Anterior cingulate cortex (tissue), 58 donors: ENCODE measurements around the gene B4GALT2.

ENCODE experiments used
- DNase-seq, 58 donors: peaks; one replicate each; lab custom pipeline; 2025; lab: John Stamatoyannopoulos, UW

The B4GALT2 gene

DNA sequence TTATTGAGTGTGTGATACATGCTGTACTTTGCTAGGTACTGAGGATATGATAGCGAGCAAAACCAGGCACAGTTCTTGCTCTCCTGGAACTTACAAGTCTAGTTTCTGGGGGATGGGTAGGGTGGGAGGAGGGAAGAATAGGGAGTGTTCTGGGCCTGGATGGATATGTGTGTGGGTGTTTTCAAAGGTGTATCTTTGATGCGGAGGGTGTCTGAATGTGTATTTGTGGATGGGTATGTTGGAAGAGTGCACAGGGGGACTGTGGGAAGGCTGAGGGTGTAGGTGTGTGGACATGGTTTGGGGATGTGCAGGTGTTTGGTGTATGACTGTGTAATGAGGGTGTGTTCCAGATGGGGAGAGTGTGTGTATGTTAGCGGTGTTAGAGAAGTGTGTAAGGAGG lies 13.7 kb upstream of the B4GALT2 start:
- no peak for DNase-seq

DNA sequence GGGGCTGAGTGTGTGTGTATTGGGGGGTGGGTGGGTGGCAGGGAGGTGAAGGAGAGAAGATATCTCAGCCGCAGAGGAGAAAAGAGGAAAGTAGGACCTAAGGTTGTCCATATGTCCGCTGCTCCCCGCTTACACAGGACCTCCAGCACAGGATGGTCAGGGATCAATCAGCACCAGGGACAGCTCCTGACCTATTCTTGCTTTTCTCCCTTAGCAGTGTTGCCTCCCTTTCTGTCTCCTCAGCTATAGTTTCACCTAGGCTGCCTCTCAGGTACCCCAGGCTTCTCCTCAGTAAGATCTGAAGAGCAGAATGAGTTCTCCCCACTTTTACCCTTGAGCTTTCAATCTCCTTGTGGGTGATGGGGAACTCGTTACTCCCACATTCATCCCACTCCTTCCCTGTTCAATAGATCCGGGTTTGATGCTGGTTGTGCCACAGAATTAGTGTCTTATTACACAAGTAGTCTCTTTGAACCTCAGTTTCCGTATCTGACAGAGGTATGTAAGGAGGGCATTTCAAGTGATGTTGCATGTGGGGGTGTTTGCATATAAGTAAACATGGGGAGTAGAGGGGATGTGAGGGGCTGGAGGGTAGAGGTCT lies 10.6 kb upstream of the B4GALT2 start:
- DNase-seq = no peak

DNA sequence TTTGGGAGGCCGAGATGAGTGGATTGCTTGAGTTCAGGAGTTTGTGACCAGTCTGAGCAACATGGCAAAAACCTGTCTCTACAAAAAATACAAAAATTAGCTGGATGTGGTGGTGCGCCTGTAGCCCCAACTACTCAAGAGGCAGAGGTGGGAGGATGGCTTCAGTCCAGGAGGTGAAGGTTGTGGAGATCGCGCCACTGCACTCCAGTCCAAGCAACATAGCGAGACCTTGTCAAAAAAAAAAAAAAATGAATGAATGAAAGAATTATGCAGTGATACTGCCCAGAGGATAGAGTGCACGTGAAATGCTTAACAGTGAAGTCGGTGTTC lies 9.6 kb upstream of the B4GALT2 start:
- no peak for DNase-seq

DNA sequence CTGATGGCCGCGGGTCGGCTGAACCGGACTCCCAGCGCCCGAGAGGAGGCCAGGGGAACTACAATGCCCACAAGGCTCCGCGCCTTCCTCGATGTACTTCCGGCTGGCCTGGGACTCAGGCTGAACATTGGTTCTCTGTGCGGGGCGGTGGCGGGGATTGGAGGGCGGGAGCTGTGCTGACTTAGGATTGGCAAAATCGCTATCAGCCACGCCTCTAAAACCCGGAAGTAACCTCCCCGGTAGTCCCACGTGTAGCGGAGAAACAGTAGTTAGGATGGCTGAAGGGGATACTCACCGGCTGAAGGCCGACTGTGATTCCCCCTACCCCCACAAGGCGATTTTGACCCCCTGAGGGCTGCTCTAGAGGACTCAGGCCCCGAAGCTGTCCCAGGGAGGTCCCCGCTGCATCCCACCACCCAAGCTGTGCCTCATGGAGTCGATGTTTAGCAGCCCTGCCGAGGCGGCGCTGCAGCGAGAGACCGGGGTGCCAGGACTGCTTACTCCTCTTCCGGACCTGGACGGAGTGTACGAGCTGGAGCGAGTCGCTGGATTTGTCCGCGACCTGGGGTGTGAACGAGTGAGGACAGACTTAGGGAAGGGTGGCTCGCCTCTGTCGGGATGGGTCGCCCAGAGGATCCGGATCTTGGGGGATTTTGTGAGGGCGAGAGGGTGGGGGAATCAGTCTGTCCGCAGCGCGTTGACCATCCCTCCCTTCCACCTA lies 9.1 kb upstream of the B4GALT2 start, which contains the start of gene DPH2:
Gene DPH2 (plus strand): TSS at position 265 of the 721 bp plus-strand sequence. CDS start 166 bp downstream, at position 431.
- DNase-seq = peak; percentile 59 to 99 (median 95)

DNA sequence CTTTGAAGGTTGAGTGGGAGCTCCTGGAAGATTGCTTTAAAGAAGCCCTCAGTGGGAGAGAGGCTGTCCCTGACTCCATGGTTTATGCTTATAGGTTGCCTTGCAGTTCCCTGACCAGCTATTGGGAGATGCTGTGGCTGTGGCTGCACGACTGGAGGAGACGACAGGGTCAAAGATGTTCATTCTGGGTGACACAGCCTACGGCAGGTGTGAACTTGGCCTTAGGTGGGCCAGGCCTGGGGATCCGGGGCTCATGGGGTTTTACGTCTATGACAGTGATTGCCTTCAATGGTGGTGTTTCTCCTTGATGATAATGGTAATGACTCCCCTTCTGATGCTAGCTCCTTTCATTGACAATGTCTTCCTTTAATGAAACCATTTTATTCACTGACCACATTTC lies 8.5 kb upstream of the B4GALT2 start:
- no peak for DNase-seq

DNA sequence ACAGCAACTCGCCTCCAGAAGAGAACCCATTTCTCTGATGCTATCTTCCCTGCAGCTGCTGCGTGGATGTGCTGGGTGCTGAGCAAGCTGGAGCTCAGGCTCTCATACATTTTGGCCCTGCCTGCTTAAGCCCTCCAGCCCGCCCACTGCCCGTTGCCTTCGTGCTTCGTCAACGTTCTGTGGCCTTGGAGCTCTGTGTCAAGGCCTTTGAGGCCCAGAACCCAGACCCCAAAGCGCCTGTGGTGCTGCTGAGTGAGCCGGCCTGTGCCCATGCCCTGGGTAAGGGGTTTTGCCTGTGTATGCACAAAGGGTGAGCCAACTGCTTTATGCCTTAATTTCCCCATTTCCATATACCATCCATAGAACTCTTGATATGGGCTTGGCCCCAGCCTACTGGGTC lies 8.1 kb upstream of the B4GALT2 start:
- no peak for DNase-seq

DNA sequence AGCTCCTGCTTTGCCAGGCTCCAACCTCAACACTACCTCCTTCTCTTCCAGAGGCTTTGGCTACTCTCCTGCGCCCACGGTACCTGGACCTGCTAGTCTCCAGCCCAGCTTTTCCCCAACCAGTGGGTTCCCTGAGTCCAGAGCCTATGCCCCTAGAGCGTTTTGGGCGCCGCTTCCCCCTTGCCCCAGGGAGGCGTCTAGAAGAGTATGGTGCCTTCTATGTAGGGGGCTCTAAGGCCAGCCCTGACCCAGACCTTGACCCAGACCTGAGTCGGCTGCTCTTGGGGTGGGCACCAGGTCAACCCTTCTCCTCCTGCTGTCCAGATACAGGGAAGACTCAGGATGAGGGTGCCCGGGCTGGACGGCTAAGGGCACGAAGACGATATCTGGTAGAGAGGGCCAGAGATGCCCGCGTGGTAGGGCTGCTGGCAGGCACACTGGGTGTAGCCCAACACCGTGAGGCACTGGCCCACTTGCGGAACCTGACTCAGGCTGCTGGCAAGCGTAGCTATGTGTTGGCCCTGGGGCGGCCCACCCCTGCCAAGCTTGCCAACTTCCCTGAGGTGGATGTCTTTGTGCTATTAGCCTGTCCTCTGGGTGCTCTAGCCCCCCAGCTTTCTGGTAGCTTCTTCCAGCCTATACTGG lies 7.6 kb upstream of the B4GALT2 start:
- DNase-seq = no peak

DNA sequence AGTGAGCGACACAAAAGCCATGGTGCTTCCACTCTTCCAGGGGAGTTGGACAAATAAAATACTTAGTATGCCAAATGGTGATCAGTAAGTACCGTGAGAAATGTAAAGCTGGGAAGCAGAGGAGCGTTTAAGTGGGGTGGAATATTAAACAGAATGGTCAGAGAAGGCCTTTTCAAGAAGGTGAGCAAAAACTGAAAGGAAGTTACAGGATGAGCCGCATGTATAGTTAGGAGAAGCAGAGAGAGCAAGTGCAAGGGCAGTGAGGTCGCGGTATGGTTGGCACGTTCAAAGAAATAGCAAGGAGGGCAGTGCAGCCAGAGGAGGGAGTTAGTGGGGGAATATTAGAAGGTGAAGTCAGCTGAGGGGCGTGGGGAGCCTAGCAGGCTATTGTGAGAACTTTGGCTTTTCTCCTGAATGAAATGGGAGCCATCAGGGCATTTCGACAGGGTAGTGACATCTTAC lies 5.0 kb upstream of the B4GALT2 start:
- DNase-seq = peak in 1 of 58 donors; percentile 49

DNA sequence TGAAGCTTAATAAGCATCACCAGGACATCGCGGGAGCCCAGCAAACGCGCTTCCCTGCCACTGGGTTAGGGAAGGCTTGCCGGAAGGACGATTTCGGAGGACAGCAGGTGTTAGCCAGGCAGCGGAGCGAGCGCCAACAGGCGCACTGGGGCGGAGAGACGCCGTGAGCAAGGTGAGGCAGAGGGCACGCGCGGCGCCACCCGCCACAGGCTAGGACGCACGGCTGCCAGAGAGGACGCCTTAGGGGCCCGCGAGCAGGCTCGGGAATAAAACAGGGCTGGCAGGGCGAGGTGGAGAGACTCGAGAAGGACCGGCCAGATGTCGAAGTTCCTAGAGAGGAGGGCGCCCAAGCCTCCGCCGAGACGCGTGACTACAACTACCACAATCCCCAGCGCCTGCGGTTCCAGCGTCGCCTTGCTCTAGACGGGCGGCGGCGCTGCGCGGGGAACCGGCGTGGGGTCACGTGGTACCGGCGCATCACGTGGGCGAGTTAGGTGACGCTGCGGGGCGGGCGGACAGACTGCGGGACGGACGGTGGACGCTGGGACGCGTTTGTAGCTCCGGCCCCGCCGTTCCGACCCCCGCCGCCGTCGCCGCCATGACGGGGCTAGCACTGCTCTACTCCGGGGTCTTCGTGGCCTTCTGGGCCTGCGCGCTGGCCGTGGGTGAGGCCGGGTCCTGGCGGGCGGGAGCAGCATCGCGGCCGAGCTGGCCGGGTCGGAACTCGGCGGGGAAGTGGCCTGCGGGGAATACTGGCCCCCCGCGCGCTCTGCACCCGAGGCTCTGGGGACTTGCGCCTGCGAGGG lies 4.4 kb upstream of the B4GALT2 start, which contains the start of gene ATP6V0B:
Gene ATP6V0B (plus strand): TSS at position 518 of the 806 bp plus-strand sequence. CDS start 81 bp downstream, at position 599.
- peak; percentile 60 to 99 (median 95) for DNase-seq

DNA sequence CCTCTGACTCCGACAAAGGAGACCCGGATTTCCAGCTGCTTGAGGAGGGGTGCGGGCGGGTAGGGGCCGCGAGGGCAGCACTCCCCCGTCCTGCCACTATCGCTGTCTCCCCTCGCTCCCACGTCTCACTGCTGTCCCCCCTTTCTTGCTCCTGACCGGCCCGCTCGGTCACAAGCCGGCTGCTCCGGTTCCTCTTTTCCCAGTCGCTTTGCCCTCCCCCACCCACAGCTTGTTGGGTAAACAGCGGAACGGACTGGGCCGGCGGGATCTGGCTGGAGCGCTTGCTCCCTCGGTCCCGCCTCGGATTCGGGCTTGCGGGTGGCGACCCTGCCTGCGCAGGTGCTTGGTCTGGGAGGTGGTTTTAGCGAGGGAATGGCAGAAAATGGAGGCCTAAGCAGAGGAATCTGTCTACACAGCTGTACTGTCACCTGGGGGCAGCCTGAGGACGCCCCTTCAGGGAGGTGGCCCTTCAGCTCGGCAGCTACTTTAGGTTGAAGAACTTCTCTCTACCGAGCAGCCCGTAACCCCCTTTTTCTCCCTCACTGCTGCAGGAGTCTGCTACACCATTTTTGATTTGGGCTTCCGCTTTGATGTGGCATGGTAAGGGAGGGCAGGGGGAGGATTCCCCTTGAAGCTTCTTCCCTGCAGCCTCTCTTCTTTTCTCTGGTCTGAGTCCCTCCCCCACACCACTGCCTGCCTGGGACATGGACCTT lies 3.6 kb upstream of the B4GALT2 start:
- DNase-seq = peak in 26 of 58 donors; percentile 17 to 62 (median 40)

DNA sequence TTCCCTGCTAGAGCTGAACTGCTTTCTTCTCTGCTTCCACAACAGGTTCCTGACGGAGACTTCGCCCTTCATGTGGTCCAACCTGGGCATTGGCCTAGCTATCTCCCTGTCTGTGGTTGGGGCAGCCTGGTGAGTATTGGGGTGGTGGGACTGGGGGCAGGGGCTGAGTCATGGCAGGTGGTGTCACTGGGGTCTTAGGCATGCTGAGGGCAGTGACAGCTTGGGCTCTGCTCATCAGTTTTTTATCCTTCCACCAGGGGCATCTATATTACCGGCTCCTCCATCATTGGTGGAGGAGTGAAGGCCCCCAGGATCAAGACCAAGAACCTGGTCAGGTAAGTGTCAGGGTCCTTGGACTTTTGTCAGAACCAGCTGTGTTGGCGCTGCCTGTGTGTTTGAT lies 3.0 kb upstream of the B4GALT2 start:
- DNase-seq = no peak

DNA sequence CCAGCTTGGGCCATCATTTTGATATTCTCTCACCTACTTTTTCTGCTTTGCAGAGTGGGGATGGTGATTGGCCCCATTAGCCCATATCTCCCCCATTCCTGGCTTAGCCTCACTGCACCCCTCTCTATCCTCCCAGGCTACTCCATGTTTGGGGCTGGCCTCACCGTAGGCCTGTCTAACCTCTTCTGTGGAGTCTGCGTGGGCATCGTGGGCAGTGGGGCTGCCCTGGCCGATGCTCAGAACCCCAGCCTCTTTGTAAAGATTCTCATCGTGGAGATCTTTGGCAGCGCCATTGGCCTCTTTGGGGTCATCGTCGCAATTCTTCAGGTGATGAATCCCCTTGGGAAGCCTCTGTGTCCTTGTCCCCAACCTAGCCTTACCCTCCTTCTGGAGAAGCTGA lies 2.1 kb upstream of the B4GALT2 start:
- DNase-seq = no peak

DNA sequence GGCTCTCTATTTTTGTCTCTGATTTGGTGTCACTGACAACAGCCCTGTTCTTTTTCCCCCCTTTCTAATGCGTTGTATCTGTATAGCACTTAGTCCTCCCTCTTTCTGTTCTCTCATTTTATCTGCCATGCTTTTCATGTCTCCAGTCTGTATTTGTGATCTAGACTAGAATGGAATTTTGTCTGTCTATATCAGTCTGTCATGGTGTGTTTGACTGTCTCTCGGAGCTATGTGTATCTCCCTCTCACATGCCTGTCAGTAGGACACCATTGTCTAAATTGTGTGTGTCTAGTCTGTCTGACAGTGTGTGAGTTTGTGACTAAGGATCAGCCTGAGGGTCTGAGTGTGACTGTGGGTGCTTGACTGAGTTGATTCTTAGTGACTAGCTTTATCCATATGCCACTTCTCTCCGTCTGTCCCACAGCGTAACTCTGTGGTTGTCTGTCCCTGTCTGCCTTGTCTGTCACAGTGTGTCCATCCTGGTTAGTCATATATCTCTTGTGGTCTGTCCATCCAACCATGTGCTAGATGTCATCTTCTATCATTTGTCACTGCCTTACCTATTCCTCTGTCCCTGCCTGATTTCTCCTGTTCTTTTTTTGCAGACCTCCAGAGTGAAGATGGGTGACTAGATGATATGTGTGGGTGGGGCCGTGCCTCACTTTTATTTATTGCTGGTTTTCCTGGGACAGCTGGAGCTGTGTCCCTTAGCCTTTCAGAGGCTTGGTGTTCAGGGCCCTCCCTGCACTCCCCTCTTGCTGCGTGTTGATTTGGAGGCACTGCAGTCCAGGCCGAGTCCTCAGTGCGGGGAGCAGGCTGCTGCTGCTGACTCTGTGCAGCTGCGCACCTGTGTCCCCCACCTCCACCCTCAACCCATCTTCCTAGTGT lies 1.4 kb upstream of the B4GALT2 start:
- DNase-seq = no peak

DNA sequence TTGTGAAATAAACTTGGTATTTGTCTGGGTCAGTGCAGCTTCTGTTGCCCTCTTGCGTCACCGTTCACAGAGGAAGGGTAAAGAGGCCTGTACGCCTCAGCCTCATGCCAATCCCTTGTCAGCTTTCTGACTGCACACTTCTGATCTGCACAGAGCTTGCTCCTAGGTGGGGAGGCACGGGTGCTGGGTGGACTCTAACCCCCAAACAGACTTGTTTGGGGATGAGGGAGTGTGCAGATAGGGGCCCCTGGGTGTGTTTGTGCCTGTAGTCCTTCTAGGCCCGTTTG lies 803 bp upstream of the B4GALT2 start:
- no peak for DNase-seq

DNA sequence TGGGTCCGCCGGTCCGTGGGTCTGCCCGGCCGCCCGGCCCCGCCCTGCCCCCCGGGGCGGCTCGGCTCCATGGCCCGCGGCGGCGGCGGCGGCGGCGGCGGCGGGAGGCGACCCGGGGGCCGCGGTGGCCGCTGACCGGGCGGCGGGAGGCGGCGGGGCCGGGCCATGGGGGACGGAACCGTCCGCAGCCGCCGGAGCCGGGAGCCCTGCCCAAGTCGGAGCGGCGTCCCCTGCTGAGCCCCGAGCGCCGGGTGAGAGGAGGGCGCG lies 184 bp downstream of the B4GALT2 start:
- DNase-seq = no peak

DNA sequence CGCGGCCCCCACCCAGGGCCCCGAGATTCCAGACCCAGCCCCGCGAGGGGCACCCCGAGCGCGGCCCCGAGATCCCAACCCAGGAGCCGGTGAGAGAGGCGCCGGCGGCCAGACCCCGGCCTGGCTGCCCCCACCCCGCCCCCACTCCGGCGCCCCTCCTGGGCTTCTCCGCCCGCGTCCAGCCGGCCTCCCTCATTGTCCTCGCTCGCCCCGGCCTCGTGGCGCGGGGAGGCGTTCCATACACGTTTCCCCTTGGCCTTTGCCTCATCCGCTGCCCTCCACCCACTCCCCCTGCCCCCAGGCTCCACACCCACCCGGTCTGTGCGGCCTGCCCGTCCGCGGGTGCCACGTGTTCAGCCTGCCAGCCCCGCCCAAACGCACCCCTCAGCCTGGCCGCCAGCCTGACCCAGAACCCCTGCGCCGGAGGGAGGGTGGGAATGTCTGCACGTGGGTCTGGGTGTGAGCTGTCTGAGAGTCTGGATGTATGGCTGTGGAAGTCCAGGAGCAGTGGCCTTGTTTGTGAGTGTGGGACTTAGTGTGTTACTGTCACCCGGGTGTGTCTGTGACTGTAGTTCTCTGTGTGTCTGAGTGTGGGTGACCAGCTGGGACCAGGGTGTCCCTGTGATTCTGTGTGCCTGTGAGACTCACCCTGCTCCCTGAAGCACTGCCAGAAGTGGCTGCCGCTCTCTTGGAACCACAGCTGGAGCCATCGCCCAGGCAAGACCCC lies 681 bp downstream of the B4GALT2 start:
- peak in 29 of 58 donors; percentile 7 to 56 (median 33) for DNase-seq

DNA sequence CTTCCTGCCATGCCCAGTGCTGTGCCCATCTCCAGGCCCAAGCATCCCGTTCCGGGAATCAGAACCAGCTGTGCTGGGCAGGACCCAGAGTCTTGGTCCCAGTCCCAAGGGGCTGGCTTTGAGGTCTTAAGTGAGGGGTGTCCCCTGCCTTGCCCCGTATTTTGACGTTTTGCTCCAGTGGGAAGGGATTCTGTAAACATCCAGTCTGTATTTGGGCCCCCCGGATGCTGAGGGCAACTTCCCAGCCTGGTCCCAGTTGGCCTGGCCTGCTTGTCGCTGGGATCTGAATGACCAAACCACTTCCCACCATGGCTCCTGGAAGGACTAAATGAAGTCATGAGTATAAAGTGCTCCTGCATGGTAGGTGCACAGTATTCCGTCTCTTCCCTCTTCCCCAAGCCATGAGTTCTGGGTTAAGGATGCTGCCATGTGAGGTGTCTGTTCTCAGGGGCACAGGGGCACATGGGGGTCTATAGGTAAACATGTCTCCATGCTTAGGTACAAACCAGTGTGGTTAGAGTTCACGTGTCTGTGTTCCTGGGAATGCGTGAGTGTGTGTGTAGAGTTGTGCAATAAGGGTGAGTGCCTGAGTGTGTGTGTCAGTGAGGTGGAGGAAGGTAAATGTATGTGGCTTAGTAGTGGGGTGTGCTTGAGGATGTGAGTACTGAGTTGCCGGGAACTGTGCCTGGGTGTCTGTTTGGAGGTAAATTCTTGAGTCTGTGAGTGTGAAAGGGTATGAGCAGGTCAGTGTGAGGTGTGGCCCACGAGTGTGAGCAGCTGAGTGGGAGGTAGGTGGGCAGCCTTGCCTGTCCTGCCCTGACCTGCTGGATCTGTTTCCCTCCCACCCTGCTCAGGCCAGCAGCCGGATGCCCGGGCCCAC lies 1.5 kb downstream of the B4GALT2 start:
- no peak for DNase-seq

DNA sequence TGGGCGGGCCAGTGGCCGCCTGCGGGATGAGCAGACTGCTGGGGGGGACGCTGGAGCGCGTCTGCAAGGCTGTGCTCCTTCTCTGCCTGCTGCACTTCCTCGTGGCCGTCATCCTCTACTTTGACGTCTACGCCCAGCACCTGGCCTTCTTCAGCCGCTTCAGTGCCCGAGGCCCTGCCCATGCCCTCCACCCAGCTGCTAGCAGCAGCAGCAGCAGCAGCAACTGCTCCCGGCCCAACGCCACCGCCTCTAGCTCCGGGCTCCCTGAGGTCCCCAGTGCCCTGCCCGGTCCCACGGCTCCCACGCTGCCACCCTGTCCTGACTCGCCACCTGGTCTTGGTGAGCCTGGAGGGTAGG lies 2.1 kb downstream of the B4GALT2 start:
- no peak for DNase-seq
